Activated T-cell treated with anti-CD3 and anti-CD28 coated beads, Interleukin-2, amount 50 U/mL, for 24 hours (primary cell): ENCODE results near the gene ZNF528.

Experiments
- DNase-seq: peaks from one replicate; pipeline ENCODE4 v3.0.0-alpha.2; 2020
- H3K27ac Mint-ChIP-seq: 2 replicates; pipeline ENCODE4 v1.8.0; 2020; ENCODE audit warnings: mild to moderate bottlenecking, mixed read lengths
- H3K27me3 Mint-ChIP-seq: 2 replicates; pipeline ENCODE4 v1.8.0; 2020; ENCODE audit warnings: mixed read lengths
- H3K36me3 Mint-ChIP-seq: 2 replicates; pipeline ENCODE4 v1.8.0; 2020; ENCODE audit warnings: low read depth, mixed read lengths
- H3K4me1 Mint-ChIP-seq: 2 replicates; pipeline ENCODE4 v1.8.0; 2020; ENCODE audit warnings: low read depth, mixed read lengths
- H3K4me3 Mint-ChIP-seq: 2 replicates; pipeline ENCODE4 v1.8.0; 2020; ENCODE audit warnings: mild to moderate bottlenecking, moderate library complexity, mixed read lengths
- H3K9me3 Mint-ChIP-seq: 2 replicates; pipeline ENCODE4 v1.8.0; 2020; ENCODE audit warnings: mixed read lengths

ZNF528 gene

GRCh38 chr19:52464798-52465470 is 67.3 kb downstream of the ZNF528 start:
- Mint-ChIP-seq H3K36me3 (peaks cover 80% of the 10 kb centered on the region), H3K4me3 (no peak overlapping the region), H3K27me3 (no peaks in the 10 kb centered on the region), H3K4me1 (no peaks in the 10 kb centered on the region), H3K27ac (no peak overlapping the region), H3K9me3 (peaks cover 72% of the 10 kb centered on the region)
- no peak for DNase-seq
